Measurements from ENCODE around the gene CLDN8. TPM values are rescaled to one million over a fixed set of nuclear protein-coding genes. Genes with fewer than 3 reads are reported as not detected.

Gene CLDN8
- total and polyA plus RNA-seq, 9 of the 15 experiments (the other 6 are each of a cell fraction or from before 2014, with no cell fraction given): not detected

- TF ChIP-seq MTA3 (IDR thresholded peaks at IDR 0.05; ENCODE audit: borderline replicate concordance): no peak
These were observed 29.2 kb upstream of the CLDN8 start (continued) for GRCh38 chr21:30245061-30245460.

- Histone ChIP-seq H3K27me3 (ENCODE audit: control insufficient read depth in 2 of 2, insufficient read depth in 2 of 2, low read length in 2 of 2) (no peaks in the 10 kb centered on the region), H3K4me3 (no peak overlapping the region), H3K4me2 (ENCODE audit: insufficient read depth, low read length) (no peak overlapping the region), H3K27ac (ENCODE audit: extremely low read depth, low read depth, low read length) (no peak overlapping the region), H3K36me3 (ENCODE audit: control insufficient read depth, insufficient read depth, low read length) (no peaks in the 10 kb centered on the region), H3K9me3 (replicated peaks; ENCODE audit: control insufficient read depth, insufficient read depth, low read depth, low read length) (no peaks in the 10 kb centered on the region), H3K4me1 (replicated peaks in 1 of 2; ENCODE audit: control insufficient read depth in 2 of 2, insufficient read depth in 2 of 2, low read length in 2 of 2) (no peaks in the 10 kb centered on the region), H3K9me1 (ENCODE audit: control insufficient read depth, insufficient read depth, low read length) (no peaks in the 10 kb centered on the region), H3K79me2 (ENCODE audit: control insufficient read depth, insufficient read depth, low read length) (no peaks in the 10 kb centered on the region), H2AFZ (ENCODE audit: low read depth, low read length) (no peak overlapping the region), H3K9ac (ENCODE audit: insufficient read depth in 1 of 2, low read depth in 2 of 2, low read length in 2 of 2) (no peak overlapping the region), H4K20me1 (replicated peaks; ENCODE audit: control insufficient read depth, insufficient read depth, low read length) (no peaks in the 10 kb centered on the region)
- no TSS peak for BruUV-seq (replicated peaks)
- in situ Hi-C loops (cut with MboI) (no loop called here), intact Hi-C loops (cut with micrococcal nuclease) (no loop called here)
- POLR2A ChIA-PET: interaction anchor here (0.6 kb wide), 1 partner anchor 486 kb away, joined by 3 read pairs; no protein-coding TSS in a partner anchor
- CTCF ChIA-PET (ENCODE audit: low intra/inter-chr PET ratio): no interaction called here
- FAIRE-seq (no peak), ATAC-seq (no peak), DNase-seq (ENCODE audit: extremely low read depth in 1 of 4, low spot score in 3 of 4) (no peak)
- TF ChIP-seq SAFB (IDR thresholded peaks at IDR 0.05; ENCODE audit: borderline replicate concordance, low read depth, low read length) (no peak), ZNF431 (CRISPR knock-in tag; IDR thresholded peaks at IDR 0.05) (no peak), SREBF1 (IDR thresholded peaks at IDR 0.05; ENCODE audit: borderline replicate concordance, low read depth, low read length) (no peak), NFRKB (IDR thresholded peaks at IDR 0.05; ENCODE audit: low read depth) (no peak), ZNF766 (CRISPR knock-in tag; conservative IDR thresholded peaks at IDR 0.05) (no peak), ZBTB40 (IDR thresholded peaks at IDR 0.05) (no peak), ZBTB40 (CRISPR knock-in tag; IDR thresholded peaks at IDR 0.05) (no peak), CHAMP1 (IDR thresholded peaks at IDR 0.05) (no peak), ETS2 (tag; IDR thresholded peaks at IDR 0.05; ENCODE audit: borderline replicate concordance, poor library complexity, severe bottlenecking) (no peak), ETV1 (tag; conservative IDR thresholded peaks at IDR 0.05; ENCODE audit: low read depth) (no peak)
These were observed 27.8 kb upstream of the CLDN8 start for GRCh38 chr21:30243691-30244090.
